HCT116 (cell line): Measurements from ENCODE around the gene YIPF7. TPM values are rescaled to one million over a fixed set of nuclear protein-coding genes. Genes with fewer than 3 reads are reported as not detected.

ENCODE experiments used
- ATAC-seq: fragments of 200-7000 bp; cut with Tn5 transposase; 2 replicates; pipeline ENCODE4 v1.9.1; 2020; ENCODE audit warnings: mild to moderate bottlenecking, moderate library complexity
- BruUV-seq: library from RNA; stranded (reverse); fragments of 400-500 nt; replicated peaks from 2 replicates; lab custom pipeline; 2021; lab: Mats Ljungman, UMichigan
- CTCF ChIA-PET: fragments of 300-600 bp; sonication (Branson Sonifier 250); formaldehyde crosslinking; loops from one replicate; lab custom pipeline; 2021; ENCODE audit warnings: antibody characterized with exemption; lab: Charles Lee
- POLR2A ChIA-PET: fragments of 300-600, 350-600 bp; sonication (Branson Sonifier 250); formaldehyde crosslinking; loops from one replicate; lab custom pipeline; 2021; ENCODE audit warnings: antibody characterized with exemption; lab: Charles Lee
- RAD21 ChIA-PET, 2 experiments: fragments of 300-600 bp; sonication (Branson Sonifier 250); formaldehyde crosslinking; loops; one replicate each; lab custom pipeline; 2023; ENCODE audit warnings: low total read pairs in 2 of 2; ENCODE audit not compliant: uncharacterized antibody in 2 of 2, unreplicated experiment in 2 of 2, low non-redundant PET in 1 of 2; lab: Charles Lee
- DNase-seq: peaks from one replicate; pipeline ENCODE4 v3.0.0-alpha.2; 2010; ENCODE audit warnings: low read depth, low spot score
- H2AFZ ChIP-seq: fragments of 200-600 bp; shearing (Covaris generic), sonication (generic); 2 replicates; pipeline ENCODE4 v1.6.1; 2017; ENCODE audit warnings: low read depth, mixed run types, mixed read lengths, antibody characterized with exemption, low read length; ENCODE audit not compliant: poor library complexity, severe bottlenecking
- H3K27ac ChIP-seq: 2 replicates; pipeline ENCODE4 v1.5.1; 2012; ENCODE audit warnings: low read depth, low read length
- H3K27me3 ChIP-seq: fragments of 200-600 bp; sonication (generic); 2 replicates; pipeline ENCODE4 v1.6.1; 2016; ENCODE audit warnings: mixed run types, low read length, mixed read lengths; ENCODE audit not compliant: insufficient read depth
- H3K36me3 ChIP-seq, 2 experiments: fragments of 200-500 bp in 1 of 2; fragments of 200-600 bp in 1 of 2; sonication (Bioruptor generic) in 1 of 2; sonication (generic) in 1 of 2; 2 replicates each; pipeline versions ENCODE4 v1.5.1 to v1.6.1; 2014 to 2016; ENCODE audit warnings: low read length in 2 of 2, inconsistent platforms in 1 of 2, mixed read lengths in 1 of 2, mixed run types in 1 of 2; ENCODE audit not compliant: insufficient read depth in 2 of 2, control insufficient read depth in 1 of 2
- H3K4me1 ChIP-seq, 2 experiments: fragments of 200-600 bp in 1 of 2; sonication (generic) in 1 of 2; 2 replicates each; pipeline versions ENCODE4 v1.5.1 to v1.6.1; 2012 to 2017; ENCODE audit warnings: low read length in 2 of 2, inconsistent platforms in 1 of 2, mild to moderate bottlenecking in 1 of 2, mixed read lengths in 1 of 2, mixed run types in 1 of 2, moderate library complexity in 1 of 2; ENCODE audit not compliant: insufficient read depth in 2 of 2, control insufficient read depth in 1 of 2
- H3K4me2 ChIP-seq: fragments of 200-600 bp; sonication (generic); 2 replicates; pipeline ENCODE4 v1.6.1; 2017; ENCODE audit warnings: mixed run types, low read length, mixed read lengths
- H3K4me3 ChIP-seq, 2 experiments: fragments of 200-600 bp in 1 of 2; sonication (generic) in 1 of 2; replicated peaks in 1 of 2; 2 replicates each; pipeline ENCODE4 v1.5.1; 2011 to 2016; ENCODE audit warnings: low read length in 2 of 2, control low read depth in 1 of 2, low read depth in 1 of 2, mild to moderate bottlenecking in 1 of 2, mixed read lengths in 1 of 2, mixed run types in 1 of 2
- H3K79me2 ChIP-seq: fragments of 200-600 bp; sonication (generic); 2 replicates; pipeline ENCODE4 v1.6.1; 2017; ENCODE audit warnings: mild to moderate bottlenecking, mixed run types, low read length, moderate library complexity, mixed read lengths; ENCODE audit not compliant: insufficient read depth
- H3K9ac ChIP-seq: fragments of 200-600 bp; sonication (generic); 2 replicates; pipeline ENCODE4 v1.6.1; 2016; ENCODE audit warnings: low read length, mixed read lengths
- H3K9me2 ChIP-seq: fragments of 200-600 bp; sonication (generic), shearing (Covaris generic); 2 replicates; pipeline ENCODE4 v1.6.1; 2017; ENCODE audit warnings: mixed run types, mild to moderate bottlenecking, moderate library complexity; ENCODE audit not compliant: insufficient read depth
- H3K9me3 ChIP-seq, 2 experiments: fragments of 200-500 bp in 1 of 2; fragments of 200-600 bp in 1 of 2; sonication (Bioruptor generic) in 1 of 2; sonication (generic) in 1 of 2; 2 replicates each; pipeline ENCODE4 v1.6.1; 2014 to 2017; ENCODE audit warnings: low read length in 2 of 2, mixed read lengths in 2 of 2, inconsistent platforms in 1 of 2, low read depth in 1 of 2, mild to moderate bottlenecking in 1 of 2, mixed run types in 1 of 2, moderate library complexity in 1 of 2; ENCODE audit not compliant: control insufficient read depth in 1 of 2, insufficient read depth in 1 of 2
- H4K20me1 ChIP-seq: fragments of 200-600 bp; sonication (generic), shearing (Covaris generic); 2 replicates; pipeline ENCODE4 v1.6.1; 2017; ENCODE audit warnings: mixed run types, mild to moderate bottlenecking, moderate library complexity; ENCODE audit not compliant: insufficient read depth
- CBX3 ChIP-seq: IDR thresholded peaks from 2 replicates; pipeline ENCODE4 v1.6.1; 2012; ENCODE audit warnings: low read depth
- CEBPB ChIP-seq: IDR thresholded peaks from 2 replicates; pipeline ENCODE4 v1.6.1; 2012; ENCODE audit warnings: low read depth
- EGR1 ChIP-seq: IDR thresholded peaks from 2 replicates; pipeline ENCODE4 v1.6.1; 2012; ENCODE audit warnings: low read depth
- EZH2 ChIP-seq: fragments of 200-600 bp; sonication (generic); IDR thresholded peaks from 2 replicates; pipeline ENCODE4 v1.6.1; 2017; ENCODE audit warnings: antibody characterized with exemption, mixed run types
- MAX ChIP-seq: IDR thresholded peaks from 2 replicates; pipeline ENCODE4 v1.6.1; 2012
- POLR2A ChIP-seq: IDR thresholded peaks from 2 replicates; pipeline ENCODE4 v1.7.0; 2011; ENCODE audit warnings: borderline replicate concordance; ENCODE audit not compliant: insufficient read depth, insufficient read length; ENCODE audit errors: extremely low read depth
- RAD21 ChIP-seq: IDR thresholded peaks from 2 replicates; pipeline ENCODE4 v1.6.1; 2012; ENCODE audit warnings: low read depth, mild to moderate bottlenecking
- REST ChIP-seq: IDR thresholded peaks from 2 replicates; pipeline ENCODE4 v1.6.1; 2012; ENCODE audit warnings: low read depth
- SIN3A ChIP-seq: IDR thresholded peaks from 2 replicates; pipeline ENCODE4 v1.6.1; 2012; ENCODE audit warnings: low read depth
- SP1 ChIP-seq: IDR thresholded peaks from 2 replicates; pipeline ENCODE4 v1.6.1; 2012; ENCODE audit warnings: low read depth
- TCF7L2 ChIP-seq: IDR thresholded peaks from 2 replicates; pipeline ENCODE4 v1.7.0; 2011; ENCODE audit warnings: borderline replicate concordance, inconsistent platforms; ENCODE audit not compliant: insufficient read depth, insufficient read length; ENCODE audit errors: extremely low read depth
- ZBTB33 ChIP-seq: IDR thresholded peaks from 2 replicates; pipeline ENCODE4 v1.6.1; 2011; ENCODE audit warnings: mild to moderate bottlenecking, low read length, moderate library complexity; ENCODE audit not compliant: insufficient replicate concordance; ENCODE audit errors: extremely low read depth
- ZFX ChIP-seq: fragments of 450-650 bp; IDR thresholded peaks from 2 replicates; pipeline ENCODE4 v1.6.1; 2017
- ZNF274 ChIP-seq: fragments of 200-500 bp; sonication (Bioruptor generic); IDR thresholded peaks from 2 replicates; pipeline ENCODE4 v1.6.1; 2014; ENCODE audit warnings: mild to moderate bottlenecking, low read depth, low read length, inconsistent platforms
- intact Hi-C: fragments of 100-400 bp; cut with micrococcal nuclease; formaldehyde crosslinking; loops from 2 replicates; pipeline ENCODE4 v1.10.0; 2022
- total RNA-seq: library from RNA; stranded (reverse); gene quantifications from one replicate; pipeline ENCODE4 v1.2.1, GENCODE V29; 2021; ENCODE audit not compliant: unreplicated experiment

The YIPF7 gene
- total RNA-seq, 1 experiment from 2014 or later: not detected

GRCh38 chr4:44652002-44652401 lies 577 bp upstream of the YIPF7 start:
- Histone ChIP-seq H3K4me3 (no peak overlapping the region), H3K4me2 (no peak overlapping the region), H2AFZ (no peak overlapping the region), H3K79me2 (no peaks in the 10 kb centered on the region), H4K20me1 (no peaks in the 10 kb centered on the region), H3K27me3 (0 out of 2 replicates have a peak, but pooled peaks cover 11% of the 10 kb centered on the region), H3K9me3 (no peaks in the 10 kb centered on the region), H3K36me3 (no peaks in the 10 kb centered on the region), H3K9me2 (no peaks in the 10 kb centered on the region), H3K27ac (no peak overlapping the region), H3K4me1 (no peaks in the 10 kb centered on the region), H3K9ac (no peak overlapping the region)
- RAD21 ChIA-PET: no interaction called here
- CTCF ChIA-PET: no interaction called here
- POLR2A ChIA-PET: no interaction called here
- intact Hi-C loops: no loop called here
- BruUV-seq: no TSS peak
- no peak for ATAC-seq
- TF ChIP-seq POLR2A: no peak
- TF ChIP-seq EGR1: no peak
- TF ChIP-seq ZFX: no peak
- TF ChIP-seq ZBTB33: no peak
- TF ChIP-seq TCF7L2: no peak
- TF ChIP-seq ZNF274: no peak
- TF ChIP-seq EZH2: no peak
- no peak for DNase-seq

- no peak for ATAC-seq
- Histone ChIP-seq H3K9ac (no peak overlapping the region), H2AFZ (no peak overlapping the region), H3K4me1 (no peaks in the 10 kb centered on the region), H3K27ac (no peak overlapping the region), H3K36me3 (no peaks in the 10 kb centered on the region), H3K79me2 (no peaks in the 10 kb centered on the region), H4K20me1 (no peaks in the 10 kb centered on the region), H3K4me2 (no peak overlapping the region), H3K9me2 (no peaks in the 10 kb centered on the region), H3K27me3 (0 out of 2 replicates have a peak, but pooled peaks cover 4% of the 10 kb centered on the region), H3K9me3 (no peaks in the 10 kb centered on the region), H3K4me3 (no peak overlapping the region)
- no TSS peak for BruUV-seq
- ChIA-PET CTCF (no interaction called here), RAD21 (no interaction called here), POLR2A (no interaction called here)
- intact Hi-C loops: no loop called here
- DNase-seq: no peak
- TF ChIP-seq CBX3 (no peak), SP1 (no peak), ZFX (no peak), ZBTB33 (no peak), RAD21 (no peak), SIN3A (no peak), REST (no peak), MAX (no peak), CEBPB (no peak)
Observed at GRCh38 chr4:44646151-44646550, 5.3 kb downstream of the YIPF7 start.
